Testis (tissue), 3 donors: ENCODE measurements around the gene ST3GAL6. TPM values are rescaled to one million over a fixed set of nuclear protein-coding genes. Genes with fewer than 3 reads are reported as not detected.

ENCODE experiments used
- DNase-seq: peaks from one replicate; pipeline ENCODE4 v3.0.0-alpha.2; 2019
- H3K27ac ChIP-seq, 2 donors: fragments of 200-600 bp; sonication (generic); one replicate each; pipeline ENCODE4 v1.5.1; 2019
- H3K27me3 ChIP-seq: fragments of 200-600 bp; sonication (generic); one replicate; pipeline ENCODE4 v1.5.1; 2019
- H3K36me3 ChIP-seq: fragments of 200-600 bp; sonication (generic); one replicate; pipeline ENCODE4 v1.5.1; 2017; ENCODE audit warnings: low read depth; ENCODE audit errors: missing control alignments
- H3K4me1 ChIP-seq: fragments of 200-600 bp; sonication (generic); one replicate; pipeline ENCODE4 v1.5.1; 2019
- H3K4me3 ChIP-seq, 2 donors: fragments of 200-600 bp; sonication (generic); one replicate each; pipeline ENCODE4 v1.5.1; 2017 to 2019
- H3K9me3 ChIP-seq: fragments of 200-600 bp; sonication (generic); one replicate; pipeline ENCODE4 v1.5.1; 2017
- POLR2A ChIP-seq: fragments of 450-650 bp; IDR thresholded peaks from one replicate; pipeline ENCODE4 v1.6.1; 2017; ENCODE audit warnings: antibody characterized with exemption, mild to moderate bottlenecking, moderate library complexity
- WGBS, 2 donors: methylation state at CpG; one replicate each; pipeline ENCODE4 v1.1.5; 2018; 5-methylcytosine and 5-hydroxymethylcytosine counted together
- intact Hi-C: fragments of 100-400 bp; cut with DNase I; formaldehyde crosslinking; loops from one replicate; pipeline ENCODE4 v1.15.1; 2023; ENCODE audit warnings: low total_unique reads
- polyA plus RNA-seq: library from polyadenylated mRNA; stranded (reverse); fragments of 350-450 nt; fragmentation: Illumina TruSeq; extraction: RNeasy Lipid Tissue Mini Kit (QIAGEN cat#74804); gene quantifications from one replicate; pipeline ENCODE4 v1.2.3, GENCODE V29; 2014; ENCODE audit warnings: low read depth, low replicate concordance; ENCODE audit not compliant: insufficient read depth
- total RNA-seq, 2 donors: library from RNA; depleted of rRNA; stranded (reverse); fragments of >200 nt; gene quantifications; one replicate each; pipeline ENCODE4 v1.2.3, GENCODE V29; 2016
- TF ChIP-seq, protein P1 (sequence below), 3 experiments: fragments of 450-650 bp in 2 of 3; fragments of 200-600 bp in 1 of 3; sonication (generic) in 1 of 3; IDR thresholded peaks; one replicate each; pipeline ENCODE4 v1.5.1; 2016 to 2019; ENCODE audit warnings: antibody characterized with exemption in 3 of 3, mild to moderate bottlenecking in 2 of 3, moderate library complexity in 1 of 3

ST3GAL6 gene
- total and polyA plus RNA-seq, 3 donors from 2014 or later = 2.1 to 23.4 (median 3.7) TPM

DNA sequence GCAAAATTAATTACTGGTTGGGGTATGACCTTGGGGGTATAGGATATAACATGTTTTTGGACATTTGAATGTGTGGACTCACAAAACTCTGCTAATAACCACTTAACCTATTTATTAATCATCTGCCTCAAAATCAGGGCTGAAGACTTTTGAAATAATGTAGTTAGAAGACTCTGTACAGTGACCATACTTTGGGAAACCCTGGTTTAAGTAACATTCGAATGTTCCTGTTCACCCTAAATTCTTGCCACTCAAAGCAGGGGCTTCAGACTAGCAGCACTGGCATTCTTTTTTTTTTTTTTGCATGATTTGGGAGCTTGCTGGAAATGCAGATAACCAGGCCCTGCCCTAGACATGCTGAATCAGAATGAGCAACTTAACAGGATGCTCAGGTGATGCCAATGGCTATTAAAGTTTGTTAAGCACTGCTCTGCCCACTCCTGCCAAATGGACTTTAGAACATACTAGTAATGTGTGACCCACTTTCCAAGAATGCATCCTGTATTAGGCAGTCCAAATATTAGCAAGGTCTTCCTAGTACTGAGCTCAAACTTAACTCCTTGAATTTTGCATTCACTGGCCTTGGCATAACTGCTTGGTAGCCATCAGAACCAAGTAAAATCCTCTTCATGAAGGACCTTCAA is 12.7 kb upstream of the ST3GAL6 start:
- no peaks in the 10 kb centered on the region for H3K4me1 ChIP-seq
- no peaks in the 10 kb centered on the region for H3K27me3 ChIP-seq
- no peak for DNase-seq
- 84 to 96% methylated on average over 1 of the region's 1 CpG for WGBS, 2 donors
- no peaks in the 10 kb centered on the region for H3K36me3 ChIP-seq
- H3K4me3 ChIP-seq = no peak overlapping the region
- no peaks in the 10 kb centered on the region for H3K9me3 ChIP-seq
- no peak overlapping the region for H3K27ac ChIP-seq
- intact Hi-C loops = no loop called here
- TF ChIP-seq POLR2A = no peak
- TF ChIP-seq, protein P1, sequence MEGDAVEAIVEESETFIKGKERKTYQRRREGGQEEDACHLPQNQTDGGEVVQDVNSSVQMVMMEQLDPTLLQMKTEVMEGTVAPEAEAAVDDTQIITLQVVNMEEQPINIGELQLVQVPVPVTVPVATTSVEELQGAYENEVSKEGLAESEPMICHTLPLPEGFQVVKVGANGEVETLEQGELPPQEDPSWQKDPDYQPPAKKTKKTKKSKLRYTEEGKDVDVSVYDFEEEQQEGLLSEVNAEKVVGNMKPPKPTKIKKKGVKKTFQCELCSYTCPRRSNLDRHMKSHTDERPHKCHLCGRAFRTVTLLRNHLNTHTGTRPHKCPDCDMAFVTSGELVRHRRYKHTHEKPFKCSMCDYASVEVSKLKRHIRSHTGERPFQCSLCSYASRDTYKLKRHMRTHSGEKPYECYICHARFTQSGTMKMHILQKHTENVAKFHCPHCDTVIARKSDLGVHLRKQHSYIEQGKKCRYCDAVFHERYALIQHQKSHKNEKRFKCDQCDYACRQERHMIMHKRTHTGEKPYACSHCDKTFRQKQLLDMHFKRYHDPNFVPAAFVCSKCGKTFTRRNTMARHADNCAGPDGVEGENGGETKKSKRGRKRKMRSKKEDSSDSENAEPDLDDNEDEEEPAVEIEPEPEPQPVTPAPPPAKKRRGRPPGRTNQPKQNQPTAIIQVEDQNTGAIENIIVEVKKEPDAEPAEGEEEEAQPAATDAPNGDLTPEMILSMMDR (IDR thresholded peaks at IDR 0.05) = no peak

DNA sequence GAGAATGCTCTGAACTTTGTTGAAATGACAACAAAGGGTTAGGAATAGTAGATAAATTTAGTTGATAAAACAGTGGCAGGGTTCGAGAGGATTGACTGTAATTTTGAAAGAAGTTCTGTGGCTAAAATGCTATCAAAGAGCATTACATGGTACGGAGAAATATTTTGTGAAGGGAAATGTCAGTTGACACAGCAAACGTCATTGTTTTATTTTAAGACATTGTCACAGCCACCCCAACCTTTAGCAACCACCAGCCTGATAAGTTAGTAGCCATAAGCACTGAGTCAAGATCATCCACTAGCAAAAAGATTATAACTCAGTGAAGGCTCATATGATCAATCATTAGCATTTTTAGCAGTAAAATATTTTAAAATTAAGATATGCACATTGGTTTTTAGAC is 8.7 kb upstream of the ST3GAL6 start:
- intact Hi-C loops = no loop called here
- WGBS, 2 donors = 71 to 84% methylated on average over 3 of the region's 3 CpGs

DNA sequence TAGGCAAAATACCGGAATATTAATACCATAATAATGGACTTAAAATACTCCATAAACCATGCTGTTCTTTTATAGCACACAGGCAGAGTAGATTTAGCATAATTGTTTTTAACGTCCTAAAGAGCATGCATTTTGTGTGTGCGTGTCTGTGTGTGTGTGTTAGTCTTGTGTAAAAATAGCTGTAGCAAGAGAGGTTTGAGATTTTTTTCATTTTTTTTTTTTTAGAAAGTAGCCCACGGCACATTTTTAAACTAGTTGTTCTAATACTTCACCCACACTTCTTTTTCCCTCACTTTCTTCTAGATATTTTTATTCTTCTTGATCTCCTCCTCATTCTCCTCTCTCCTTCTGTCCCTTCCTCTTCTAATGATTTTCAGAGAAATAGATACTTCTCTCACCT is 7.5 kb upstream of the ST3GAL6 start:
- intact Hi-C loops = no loop called here
- H3K4me1 ChIP-seq = no peaks in the 10 kb centered on the region
- no peaks in the 10 kb centered on the region for H3K36me3 ChIP-seq
- WGBS, 2 donors = 71 to 72% methylated on average over 4 of the region's 4 CpGs
- no peak for DNase-seq
- H3K9me3 ChIP-seq = no peaks in the 10 kb centered on the region
- no peak overlapping the region for H3K27ac ChIP-seq
- no peaks in the 10 kb centered on the region for H3K27me3 ChIP-seq
- H3K4me3 ChIP-seq = no peak overlapping the region
- TF ChIP-seq, protein P1 (IDR thresholded peaks at IDR 0.05) = no peak
- TF ChIP-seq POLR2A = no peak

More for the DNA sequence above, 8.7 kb upstream of the ST3GAL6 start:
- no peak overlapping the region for H3K4me3 ChIP-seq
- no peaks in the 10 kb centered on the region for H3K9me3 ChIP-seq
- no peak for DNase-seq
- no peak overlapping the region for H3K27ac ChIP-seq
- H3K4me1 ChIP-seq = no peaks in the 10 kb centered on the region
- no peak for TF ChIP-seq POLR2A
- TF ChIP-seq, protein P1 (IDR thresholded peaks at IDR 0.05) = no peak
- H3K36me3 ChIP-seq = no peaks in the 10 kb centered on the region
- no peaks in the 10 kb centered on the region for H3K27me3 ChIP-seq

DNA sequence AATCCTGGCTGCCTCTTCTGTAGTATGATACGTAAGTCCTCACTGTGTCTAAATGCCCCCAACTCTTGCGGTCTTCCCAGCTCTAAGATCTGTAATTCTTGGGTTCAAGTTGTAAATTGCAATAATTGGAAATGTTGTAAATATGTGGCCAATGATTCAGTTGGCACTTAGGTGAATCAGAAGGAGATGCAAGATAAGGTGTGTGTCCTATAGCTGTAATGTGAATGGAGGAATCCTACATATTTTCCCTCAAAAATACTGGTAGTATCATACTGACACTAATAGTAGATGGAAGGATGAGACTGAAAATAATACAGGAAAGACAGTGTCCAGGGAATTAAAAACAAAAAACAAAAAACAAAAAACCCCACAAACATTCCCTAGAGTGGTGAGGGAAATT is 3.5 kb upstream of the ST3GAL6 start:
- no peak for DNase-seq
- TF ChIP-seq, protein P1 (IDR thresholded peaks at IDR 0.05) = no peak
- TF ChIP-seq POLR2A = no peak
- H3K4me3 ChIP-seq = no peak overlapping the region
- no peaks in the 10 kb centered on the region for H3K27me3 ChIP-seq
- H3K27ac ChIP-seq = no peak overlapping the region
- no peaks in the 10 kb centered on the region for H3K36me3 ChIP-seq
- no peaks in the 10 kb centered on the region for H3K9me3 ChIP-seq
- peaks cover 6% of the 10 kb centered on the region for H3K4me1 ChIP-seq
- intact Hi-C loops = no loop called here
- WGBS, 2 donors = 76 to 88% methylated on average over 2 of the region's 2 CpGs

DNA sequence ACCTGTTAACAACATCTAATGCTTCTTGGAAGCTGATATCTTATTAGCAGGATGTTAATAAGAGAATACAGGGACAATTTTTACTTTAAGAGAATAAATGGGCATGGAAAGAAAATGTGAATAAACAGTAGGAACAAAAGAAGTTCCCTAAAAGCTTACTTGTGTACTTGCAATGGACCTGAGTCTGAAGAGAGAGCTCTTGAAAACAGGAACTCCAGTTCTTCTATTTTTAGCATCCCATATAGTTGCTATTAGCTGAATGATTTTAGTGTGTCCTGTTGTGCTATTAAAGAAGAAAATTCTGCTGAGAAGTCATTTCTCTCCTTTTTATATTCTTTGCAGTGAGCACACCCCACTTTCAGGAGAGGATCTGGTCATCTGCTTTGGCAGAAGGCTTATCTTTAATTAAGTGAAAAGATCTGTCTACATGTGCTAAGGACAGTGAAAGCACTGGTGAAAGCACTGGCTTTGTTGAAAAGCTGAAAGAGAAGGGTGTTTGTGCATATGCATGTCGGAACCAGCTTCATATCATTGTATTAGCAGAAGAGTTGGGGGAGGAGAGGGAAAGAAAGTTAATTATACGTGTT is 1.4 kb upstream of the ST3GAL6 start:
- Histone ChIP-seq H3K27me3 (no peaks in the 10 kb centered on the region), H3K9me3 (no peaks in the 10 kb centered on the region), H3K27ac (no peak overlapping the region), H3K4me3 (no peak overlapping the region), H3K36me3 (no peaks in the 10 kb centered on the region), H3K4me1 (peaks cover 6% of the 10 kb centered on the region)
- no peak for DNase-seq
- no peak for TF ChIP-seq POLR2A
- TF ChIP-seq, protein P1 (IDR thresholded peaks at IDR 0.05) = no peak
- WGBS, 2 donors = 52 to 61% methylated on average over 2 of the region's 2 CpGs
- intact Hi-C loops = no loop called here
